GM18873 (cell line): ENCODE data around the gene DPM1.
A peak's percentile ranks its signal among the peaks of the same experiment; 100 is the strongest.

ENCODE experiments used
- ATAC-seq: cut with Tn5 transposase; IDR thresholded peaks from one replicate; pipeline ENCODE4 v1.9.1; 2021; ENCODE audit warnings: mild to moderate bottlenecking, moderate library complexity, moderate number of reproducible peaks; ENCODE audit not compliant: unreplicated experiment, low FRiP score

The DPM1 gene

DNA sequence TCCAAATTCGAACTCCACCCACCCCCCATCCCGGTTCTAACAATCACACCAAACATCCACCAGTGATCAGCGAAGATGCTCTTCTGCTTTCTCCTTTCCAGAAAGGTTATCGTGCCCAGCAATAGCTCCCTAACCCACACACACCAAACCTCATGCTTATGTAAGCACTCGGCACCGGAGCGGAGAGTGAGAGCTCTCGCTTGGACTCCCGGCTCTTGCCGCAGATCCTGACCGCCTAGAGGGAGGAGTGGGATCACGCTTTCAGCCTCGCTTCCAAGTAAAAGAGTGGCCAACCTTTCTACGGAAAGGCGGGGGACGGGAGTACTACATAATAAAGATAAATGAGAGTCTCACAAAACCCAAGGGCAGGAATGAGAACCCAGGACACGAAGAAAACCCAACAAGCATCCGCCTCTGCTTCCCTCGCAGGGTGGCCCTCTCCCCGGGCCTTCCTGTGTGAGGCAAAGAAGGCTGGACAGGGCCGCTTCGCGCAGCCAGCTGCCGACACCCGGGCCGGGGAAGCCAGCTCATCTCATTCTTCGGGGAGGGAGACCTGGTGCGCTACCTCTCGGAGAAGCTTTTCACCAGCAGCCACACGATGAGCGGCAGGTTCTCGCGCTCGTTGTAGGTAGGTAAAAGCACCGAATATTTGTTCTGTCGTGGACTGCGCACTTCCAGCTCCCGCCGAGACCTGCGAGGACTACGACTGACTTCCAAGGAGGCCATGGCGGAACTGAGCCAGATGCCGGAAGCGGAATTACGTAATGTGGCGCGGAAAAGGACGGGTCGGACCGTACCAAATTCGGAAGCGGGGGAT is at the start of gene DPM1:
Gene DPM1 (minus strand): TSS at position 735 of the 817 bp plus-strand sequence. CDS start 9 bp downstream, at position 726.
- ATAC-seq: peak; percentile 74

- ATAC-seq: no peak
Measured at GRCh38 chr20:51005214-51005613, 46.9 kb upstream of the DPM1 start.

DNA sequence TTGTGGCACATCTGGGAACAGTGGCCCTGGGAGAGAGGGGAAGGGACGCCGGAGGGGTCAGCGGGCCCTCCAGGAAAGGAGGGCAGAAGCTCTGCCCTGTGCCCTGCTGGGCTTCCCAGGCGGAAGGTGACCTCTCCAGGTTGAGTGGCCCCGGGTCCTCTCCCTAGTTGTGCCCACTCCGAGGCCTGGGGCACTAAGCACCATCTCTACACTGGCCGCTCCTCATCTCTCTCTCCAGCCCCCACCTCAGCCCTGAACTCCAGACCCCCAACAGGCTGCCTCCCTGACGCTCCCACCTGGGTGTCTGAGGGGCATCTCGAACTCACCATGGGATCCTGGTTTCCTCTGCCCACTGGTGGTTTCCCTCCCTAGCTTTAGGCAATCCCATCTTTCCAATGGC is 46.4 kb upstream of the DPM1 start:
- ATAC-seq: no peak

DNA sequence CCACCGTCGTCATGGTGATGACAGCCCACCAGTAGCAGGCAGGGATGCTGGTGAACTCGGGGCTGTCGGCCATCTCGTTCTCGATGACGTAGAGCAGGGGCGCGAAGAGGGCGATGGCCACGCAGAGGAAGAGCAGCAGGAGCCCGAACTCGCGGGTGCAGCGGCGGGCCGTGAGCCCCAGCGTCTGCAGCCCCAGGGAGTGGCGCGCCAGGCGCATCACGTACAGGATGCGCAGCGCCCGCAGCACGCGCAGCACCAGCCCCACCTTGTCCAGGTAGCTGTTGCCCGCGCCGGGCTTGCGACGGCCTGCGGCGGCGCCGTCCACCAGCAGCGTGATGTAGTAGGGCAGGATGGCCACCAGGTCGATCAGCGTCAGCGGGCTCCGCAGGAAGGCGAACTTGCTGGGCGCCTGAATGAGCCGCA is 46.0 kb upstream of the DPM1 start:
- no peak for ATAC-seq

GRCh38 chr20:51003753-51004152 is 45.4 kb upstream of the DPM1 start:
- no peak for ATAC-seq

GRCh38 chr20:51002633-51003032 is 44.3 kb upstream of the DPM1 start:
- no peak for ATAC-seq

- ATAC-seq: no peak
Measured at GRCh38 chr20:51001430-51002265, 43.3 kb upstream of the DPM1 start.

DNA sequence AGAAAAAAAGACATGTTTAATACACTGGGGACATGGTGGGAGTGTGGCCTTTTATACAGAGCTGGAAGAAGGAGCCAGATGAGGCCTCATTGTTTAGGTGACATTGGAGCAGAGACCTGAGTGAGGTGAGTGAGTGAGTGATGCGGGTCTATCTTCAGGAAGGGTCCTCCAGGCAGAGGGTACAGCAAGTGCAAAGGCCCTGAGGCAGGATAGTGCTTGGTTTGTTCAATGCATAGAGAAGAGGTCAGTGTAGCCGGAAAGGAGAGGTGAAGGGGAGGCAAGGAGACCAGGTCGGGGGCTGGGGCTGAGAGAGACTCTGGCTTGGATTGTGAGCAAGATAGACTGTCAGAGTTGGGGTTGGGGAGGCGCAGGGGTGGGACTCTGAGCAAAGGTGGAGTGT is 41.0 kb upstream of the DPM1 start:
- ATAC-seq: no peak

GRCh38 chr20:50996901-50997865 is 38.9 kb upstream of the DPM1 start:
- no peak for ATAC-seq

DNA sequence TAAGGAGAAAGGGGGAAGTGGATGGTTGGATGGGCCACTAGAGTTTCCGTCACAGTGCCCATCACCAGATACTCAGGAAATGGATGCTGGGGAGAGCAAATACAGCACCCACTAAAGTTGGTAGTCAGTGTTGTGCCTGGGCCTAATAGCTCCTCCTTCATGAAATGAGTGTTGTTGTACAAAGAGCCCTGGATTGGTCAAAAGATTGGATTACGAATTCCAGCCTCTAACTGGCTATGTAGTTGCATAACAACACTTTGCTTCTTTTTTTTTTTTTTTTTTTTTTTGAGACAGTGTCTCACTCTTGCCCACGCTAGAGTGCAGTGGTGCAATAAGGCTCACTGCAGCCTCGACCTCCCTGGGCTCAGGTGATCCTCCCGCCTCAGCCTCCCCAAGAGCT is 37.2 kb upstream of the DPM1 start:
- no peak for ATAC-seq

- no peak for ATAC-seq
Measured at GRCh38 chr20:50993876-50994275, 35.5 kb upstream of the DPM1 start.

- no peak for ATAC-seq
Measured at GRCh38 chr20:50992733-50993457, 34.6 kb upstream of the DPM1 start.

GRCh38 chr20:50992336-50992732 is 34.0 kb upstream of the DPM1 start:
- ATAC-seq: no peak

DNA sequence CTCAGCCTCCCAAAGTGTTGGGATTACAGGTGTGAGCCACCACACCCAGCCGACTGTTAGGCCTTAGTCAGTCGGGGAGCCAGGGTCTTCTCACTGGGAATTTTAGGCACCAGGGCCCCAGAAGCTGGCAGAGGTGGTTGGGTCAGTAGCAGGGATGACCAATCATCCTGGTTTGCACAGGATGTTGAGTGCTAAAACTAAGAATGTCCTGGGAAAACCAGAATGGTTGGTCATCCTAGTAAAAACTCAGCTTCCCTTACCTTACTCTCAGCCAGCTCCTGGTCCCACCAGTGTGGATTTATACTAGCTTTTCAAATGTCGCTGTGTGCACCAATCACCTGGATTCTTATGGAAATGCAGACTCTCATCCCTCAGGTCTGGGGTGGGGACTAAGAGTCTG is 32.7 kb upstream of the DPM1 start:
- ATAC-seq: no peak

DNA sequence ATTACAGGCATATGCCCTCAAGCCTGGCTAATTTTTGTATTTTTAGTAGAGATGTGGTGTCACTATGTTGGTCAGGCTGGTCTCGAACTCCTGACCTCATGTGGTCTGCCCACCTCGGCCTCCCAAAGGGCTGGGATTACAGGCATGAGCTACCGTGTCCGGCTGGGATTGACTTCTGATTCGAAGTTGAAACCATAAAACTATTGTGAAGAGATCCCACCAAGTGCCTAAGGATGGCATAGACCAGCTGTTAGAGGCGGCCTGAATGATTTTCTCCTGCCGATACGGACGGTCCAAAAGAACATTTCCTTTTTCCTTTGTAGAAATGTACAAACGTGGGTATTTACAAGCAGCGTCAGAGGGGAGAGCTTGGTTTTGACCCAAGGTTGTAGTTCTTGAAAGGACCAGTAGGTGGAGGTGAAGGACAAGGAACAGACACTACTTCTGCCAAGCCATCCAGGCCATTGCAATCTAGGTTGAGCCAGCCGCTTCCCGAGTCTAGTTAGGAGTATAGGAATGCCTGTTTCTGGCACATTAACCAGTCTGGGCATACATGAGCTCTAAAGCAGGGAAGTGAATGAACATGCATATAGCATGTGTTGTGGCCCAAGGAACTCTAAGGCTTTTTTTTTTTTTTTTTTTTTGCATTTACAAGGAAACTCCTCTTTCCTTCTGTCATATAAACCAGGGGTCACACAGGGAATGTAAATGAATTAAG is 29.3 kb upstream of the DPM1 start:
- no peak for ATAC-seq

- ATAC-seq: no peak
Measured at GRCh38 chr20:50983321-50983720, 25.0 kb upstream of the DPM1 start.

GRCh38 chr20:50982363-50982762 is 24.0 kb upstream of the DPM1 start:
- ATAC-seq: no peak

DNA sequence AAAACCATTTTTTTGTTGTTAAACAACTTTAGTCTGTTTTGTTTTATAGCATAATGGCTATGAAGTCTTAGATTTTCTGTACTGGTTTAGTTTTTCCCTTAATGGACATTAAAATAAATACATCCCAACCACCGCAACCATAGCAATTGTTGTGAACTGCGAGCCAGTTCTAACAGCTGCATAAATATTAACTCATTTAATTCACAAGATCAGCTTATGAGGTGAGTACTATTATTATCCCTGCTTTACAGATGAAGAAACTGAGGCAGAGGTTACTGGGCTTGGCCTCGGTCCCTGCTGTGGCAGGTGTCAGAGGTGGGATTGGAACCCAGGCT is 23.3 kb upstream of the DPM1 start:
- no peak for ATAC-seq
